GM19324 (cell line): Measurements from ENCODE around the gene TAGLN2.

ENCODE experiments used
- ATAC-seq: cut with Tn5 transposase; IDR thresholded peaks from one replicate; pipeline ENCODE4 v1.9.1; 2021; ENCODE audit warnings: mild to moderate bottlenecking, moderate library complexity; ENCODE audit not compliant: unreplicated experiment, low FRiP score

The TAGLN2 gene

GRCh38 chr1:159951016-159951415 lies 25.7 kb upstream of the TAGLN2 start:
- no peak for ATAC-seq

GRCh38 chr1:159949981-159950381 lies 24.7 kb upstream of the TAGLN2 start:
- ATAC-seq: no peak

- ATAC-seq: no peak
These were observed 23.8 kb upstream of the TAGLN2 start for GRCh38 chr1:159949123-159949522.

GRCh38 chr1:159947942-159948341 lies 22.6 kb upstream of the TAGLN2 start:
- no peak for ATAC-seq

GRCh38 chr1:159946242-159947187 lies 21.2 kb upstream of the TAGLN2 start:
- ATAC-seq: no peak

- ATAC-seq: peak; percentile 47
These were observed 20.4 kb upstream of the TAGLN2 start, which contains the start of gene IGSF9 for GRCh38 chr1:159945483-159946241. IGSF9 (minus strand) TSS chr1:159945613; CDS start chr1:159943454, 2,159 bp downstream.

GRCh38 chr1:159944623-159945455 lies 19.5 kb upstream of the TAGLN2 start:
- no peak for ATAC-seq

- no peak for ATAC-seq
These were observed 18.8 kb upstream of the TAGLN2 start for GRCh38 chr1:159943908-159944622.

GRCh38 chr1:159943278-159943640 lies 18.0 kb upstream of the TAGLN2 start:
- no peak for ATAC-seq

GRCh38 chr1:159942632-159943277 lies 17.4 kb upstream of the TAGLN2 start:
- no peak for ATAC-seq

- no peak for ATAC-seq
These were observed 16.6 kb upstream of the TAGLN2 start for GRCh38 chr1:159941591-159942560.

GRCh38 chr1:159941141-159941540 lies 15.8 kb upstream of the TAGLN2 start:
- ATAC-seq: no peak

GRCh38 chr1:159940006-159940620 lies 14.8 kb upstream of the TAGLN2 start:
- no peak for ATAC-seq

GRCh38 chr1:159939678-159940002 lies 14.3 kb upstream of the TAGLN2 start:
- ATAC-seq: no peak

GRCh38 chr1:159938905-159939677 lies 13.8 kb upstream of the TAGLN2 start:
- no peak for ATAC-seq

GRCh38 chr1:159938211-159938852 lies 13.0 kb upstream of the TAGLN2 start:
- ATAC-seq: no peak
